Ovary (tissue), 9 donors: ENCODE measurements around the gene RNF2. TPM values are rescaled to one million over a fixed set of nuclear protein-coding genes. Genes with fewer than 3 reads are reported as not detected.

Experiments
- DNase-seq, 5 donors: peaks; one replicate each; pipeline ENCODE4 v3.0.0-alpha.2; 2019 to 2020
- H3K27ac ChIP-seq, 2 donors: fragments of 200-600 bp; one replicate each; pipeline versions ENCODE4 v1.5.1 to v1.8.0; 2019 to 2022
- H3K27me3 ChIP-seq: fragments of 200-600 bp; one replicate; pipeline ENCODE4 v1.8.0; 2022
- H3K36me3 ChIP-seq: fragments of 200-600 bp; sonication (generic); one replicate; pipeline ENCODE4 v1.5.1; 2019
- H3K4me1 ChIP-seq: one replicate; pipeline ENCODE4 v1.8.1; 2013; ENCODE audit warnings: mild to moderate bottlenecking, moderate library complexity; ENCODE audit not compliant: insufficient read depth
- H3K4me3 ChIP-seq: fragments of 200-600 bp; sonication (generic); one replicate; pipeline ENCODE4 v1.5.1; 2017
- H3K9me3 ChIP-seq, 2 donors: fragments of 200-600 bp in 1 of 2; sonication (generic) in 1 of 2; one replicate each; pipeline versions ENCODE4 v1.5.1 to v1.8.1; 2013 to 2019; ENCODE audit warnings: mild to moderate bottlenecking in 1 of 2, moderate library complexity in 1 of 2
- CTCF ChIP-seq, 3 donors: fragments of 450-650 bp in 2 of 3; fragments of 200-600 bp in 1 of 3; IDR thresholded peaks; one replicate each; pipeline versions ENCODE4 v1.5.1 to v1.8.0; 2016 to 2022; ENCODE audit warnings: antibody characterized with exemption in 3 of 3, mild to moderate bottlenecking in 1 of 3
- EP300 ChIP-seq: sonication (generic); formaldehyde crosslinking; IDR thresholded peaks from one replicate; pipeline ENCODE4 v1.6.1; 2017; ENCODE audit warnings: antibody characterized with exemption
- POLR2A ChIP-seq: fragments of 450-650 bp; IDR thresholded peaks from one replicate; pipeline ENCODE4 v1.6.1; 2017; ENCODE audit warnings: antibody characterized with exemption, mild to moderate bottlenecking, moderate library complexity
- WGBS, 3 donors: extraction: QIAGEN DNeasy Blood & Tissue Kit in 1 of 3; methylation state at CpG; one replicate each; pipeline versions ENCODE4 v1.1.5 to v1.1.7; 2013 to 2017; 5-methylcytosine and 5-hydroxymethylcytosine counted together
- intact Hi-C, 4 donors: fragments of 100-400 bp; cut with DNase I; formaldehyde crosslinking; loops; one replicate each; pipeline versions ENCODE4 v1.11.0 to v1.15.1; 2022 to 2023
- polyA plus RNA-seq, 2 donors: library from polyadenylated mRNA; stranded (reverse); fragments of 200-250 nt in 1 of 2; fragments of 350-450 nt in 1 of 2; fragmentation: Illumina TruSeq in 1 of 2; extraction: RNeasy Lipid Tissue Mini Kit (QIAGEN cat#74804) in 1 of 2; gene quantifications; one replicate each; pipeline ENCODE4 v1.2.3, GENCODE V29; 2013 to 2014
- total RNA-seq, 7 donors: library from RNA; depleted of rRNA in 2 of 7; stranded (reverse); fragments of >200 nt in 2 of 7; fragmentation: NEBNext Ultra II Directional in 3 of 7; extraction: Animal tissue kit (Norgen Biotek cat#: 25700) in 3 of 7; gene quantifications; one replicate each; pipeline versions ENCODE4 v1.1.0 to v1.2.4, GENCODE V29; 2016 to 2023
- donor health status: DM: no; HTN: no; CAD: no; lungs with moderate emphysema.
- donor health status: DM: no; HTN: no; CAD: no.
- donor health status: Bipolar disorder and iron deficiency.
- donor health status: DM: yes; HTN: yes; CAD: no.
- donor health status: DM: no; HTN: no; CAD: no.
- donor health status: DM: yes; HTN: yes; CAD: no.

Gene RNF2
- total and polyA plus RNA-seq, 9 donors: 7.0 to 29.6 (median 21.1) TPM

GRCh38 chr1:185014941-185015340, 30.4 kb upstream of the RNF2 start:
- TF ChIP-seq EP300 (no peak), CTCF (IDR thresholded peaks at IDR 0.05) (no peak), POLR2A (no peak)
- no peaks in the 10 kb centered on the region for H3K27me3 ChIP-seq
- 77 to 78% (median 77%) methylated on average over 3 of the region's 3 CpGs for WGBS, 3 donors
- no peaks in the 10 kb centered on the region for H3K36me3 ChIP-seq
- intact Hi-C loops: no loop called here
- DNase-seq: no peak
- H3K4me3 ChIP-seq: no peak overlapping the region
- no peaks in the 10 kb centered on the region for H3K9me3 ChIP-seq
- no peak overlapping the region for H3K27ac ChIP-seq
- H3K4me1 ChIP-seq: no peaks in the 10 kb centered on the region

- no peak overlapping the region for H3K4me3 ChIP-seq
- H3K27ac ChIP-seq: no peak overlapping the region
- WGBS, 3 donors: 74 to 89% (median 81%) methylated on average over 3 of the region's 3 CpGs
- H3K9me3 ChIP-seq: no peaks in the 10 kb centered on the region
- no peaks in the 10 kb centered on the region for H3K4me1 ChIP-seq
- H3K36me3 ChIP-seq: no peaks in the 10 kb centered on the region
- no peaks in the 10 kb centered on the region for H3K27me3 ChIP-seq
- no peak for DNase-seq
- intact Hi-C loops: no loop called here
- TF ChIP-seq CTCF (IDR thresholded peaks at IDR 0.05) (no peak), EP300 (no peak), POLR2A (no peak)
Measured at GRCh38 chr1:185015631-185016030, 29.7 kb upstream of the RNF2 start.

GRCh38 chr1:185016880-185017279, 28.5 kb upstream of the RNF2 start:
- WGBS, 3 donors: 62 to 67% (median 64%) methylated on average over 2 of the region's 2 CpGs
- no peak for DNase-seq
- H3K27me3 ChIP-seq: no peaks in the 10 kb centered on the region
- H3K9me3 ChIP-seq: no peaks in the 10 kb centered on the region
- H3K36me3 ChIP-seq: no peaks in the 10 kb centered on the region
- H3K4me1 ChIP-seq: no peaks in the 10 kb centered on the region
- H3K4me3 ChIP-seq: no peak overlapping the region
- intact Hi-C loops: no loop called here
- no peak for TF ChIP-seq CTCF (IDR thresholded peaks at IDR 0.05)
- no peak for TF ChIP-seq POLR2A
- TF ChIP-seq EP300: no peak
- H3K27ac ChIP-seq: no peak overlapping the region

GRCh38 chr1:185017338-185017737, 28.0 kb upstream of the RNF2 start:
- Histone ChIP-seq H3K4me1 (no peaks in the 10 kb centered on the region), H3K27me3 (no peaks in the 10 kb centered on the region), H3K27ac (no peak overlapping the region), H3K9me3 (no peaks in the 10 kb centered on the region), H3K36me3 (no peaks in the 10 kb centered on the region), H3K4me3 (no peak overlapping the region)
- intact Hi-C loops: no loop called here
- TF ChIP-seq EP300: no peak
- 61 to 74% (median 67%) methylated on average over 2 of the region's 2 CpGs for WGBS, 3 donors
- no peak for DNase-seq

- Histone ChIP-seq H3K4me3 (no peak overlapping the region), H3K27me3 (no peaks in the 10 kb centered on the region), H3K36me3 (no peaks in the 10 kb centered on the region), H3K27ac (no peak overlapping the region), H3K9me3 (no peaks in the 10 kb centered on the region), H3K4me1 (no peaks in the 10 kb centered on the region)
- TF ChIP-seq POLR2A (no peak), EP300 (no peak), CTCF (IDR thresholded peaks at IDR 0.05) (no peak)
- intact Hi-C loops: no loop called here
- no peak for DNase-seq
- WGBS, 3 donors: 84 to 90% (median 85%) methylated on average over 3 of the region's 3 CpGs
Measured at GRCh38 chr1:185017966-185018365, 27.4 kb upstream of the RNF2 start.
